ENCODE measurements around the gene DISC1.
"Not testable (repeated sequence)": the region's sequence is repeated elsewhere in the genome, so short reads cannot be mapped to it uniquely, and the experiment has no call there.

Gene DISC1

DNA sequence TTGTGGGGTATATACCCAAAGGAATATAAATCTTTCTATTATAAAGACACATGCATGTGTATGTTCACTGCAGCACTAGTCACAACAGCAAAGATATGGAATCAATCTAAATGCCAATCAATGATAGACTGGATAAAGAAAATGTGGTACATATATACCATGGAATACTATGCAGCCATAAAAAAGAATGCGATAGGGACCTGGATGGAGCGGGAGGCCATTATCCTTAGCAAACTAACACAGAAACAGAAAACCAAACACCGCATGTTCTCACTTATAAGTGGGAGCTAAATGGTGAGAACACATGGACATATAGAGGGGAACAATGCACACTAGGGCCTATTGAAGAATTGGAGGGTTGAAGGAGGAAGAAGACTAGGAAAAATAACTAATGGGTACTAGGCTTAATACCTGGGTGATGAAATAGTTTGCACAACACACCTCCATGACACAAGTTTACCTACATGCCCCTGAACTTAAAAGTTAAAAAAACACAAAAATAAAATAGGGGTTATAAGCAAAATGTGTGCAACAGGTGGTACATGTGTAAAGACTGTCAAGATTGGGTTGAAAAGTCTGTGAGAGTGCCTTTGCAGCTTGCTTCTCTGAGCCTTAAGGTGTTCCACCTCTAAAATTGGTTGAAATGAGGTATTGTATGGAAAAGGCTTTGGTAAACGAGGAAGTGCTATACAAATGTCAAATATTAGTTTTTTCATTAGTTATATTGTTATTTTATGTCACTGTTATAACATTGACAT is 43.5 kb downstream of the DISC1 start:
- not testable (repeated sequence) for DNase-seq (ENCODE audit: low spot score)

GRCh38 chr1:231670755-231671154 is 44.2 kb downstream of the DISC1 start:
- no peak for DNase-seq (ENCODE audit: low spot score)

GRCh38 chr1:231674575-231674974 is 48.0 kb downstream of the DISC1 start:
- no peak for DNase-seq (ENCODE audit: low spot score)

GRCh38 chr1:231676487-231676886 is 49.9 kb downstream of the DISC1 start:
- DNase-seq (ENCODE audit: low spot score): no peak

DNA sequence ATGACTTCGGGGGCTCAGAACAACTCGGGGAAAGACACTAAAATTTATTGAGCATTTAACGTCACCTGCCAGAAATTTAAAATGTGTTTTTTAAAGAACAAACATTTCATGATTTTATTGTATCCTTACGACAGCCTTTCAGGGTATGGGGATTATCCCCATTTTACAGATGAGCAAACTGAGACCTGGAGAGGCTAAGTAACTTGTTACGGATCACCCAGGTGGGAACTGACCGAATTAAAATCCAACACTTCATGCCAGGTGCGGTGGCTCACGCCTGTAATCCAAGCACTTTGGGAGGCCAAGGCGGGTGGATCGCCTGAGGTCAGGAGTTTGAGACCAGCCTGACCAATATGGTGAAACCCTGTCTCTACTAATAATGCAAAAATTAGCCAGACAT is 50.9 kb downstream of the DISC1 start:
- DNase-seq (ENCODE audit: low spot score): no peak

GRCh38 chr1:231678011-231678432 is 51.4 kb downstream of the DISC1 start:
- no peak for DNase-seq (ENCODE audit: low spot score)

GRCh38 chr1:231679109-231679508 is 52.5 kb downstream of the DISC1 start:
- DNase-seq (ENCODE audit: low spot score): peak; percentile 88

DNA sequence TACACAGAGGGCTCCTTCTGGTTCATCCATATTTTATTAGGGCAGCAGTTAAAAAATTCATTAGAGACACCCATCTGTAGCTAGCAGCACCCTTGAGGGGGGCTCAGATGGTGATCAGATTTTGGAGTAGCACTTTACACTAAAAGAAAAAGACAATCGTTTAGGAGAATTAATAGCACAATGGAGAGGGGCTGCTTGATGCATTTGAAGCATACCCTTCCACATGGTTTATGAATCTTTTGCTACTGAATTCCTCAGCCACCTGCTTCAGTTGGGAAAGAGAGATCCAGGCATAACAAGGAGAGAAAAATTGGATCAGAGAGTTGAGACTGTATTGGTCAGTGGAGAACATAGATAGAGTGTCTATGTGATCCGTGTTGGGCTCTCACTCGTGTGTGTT is 54.4 kb downstream of the DISC1 start:
- DNase-seq (ENCODE audit: low spot score): no peak

DNA sequence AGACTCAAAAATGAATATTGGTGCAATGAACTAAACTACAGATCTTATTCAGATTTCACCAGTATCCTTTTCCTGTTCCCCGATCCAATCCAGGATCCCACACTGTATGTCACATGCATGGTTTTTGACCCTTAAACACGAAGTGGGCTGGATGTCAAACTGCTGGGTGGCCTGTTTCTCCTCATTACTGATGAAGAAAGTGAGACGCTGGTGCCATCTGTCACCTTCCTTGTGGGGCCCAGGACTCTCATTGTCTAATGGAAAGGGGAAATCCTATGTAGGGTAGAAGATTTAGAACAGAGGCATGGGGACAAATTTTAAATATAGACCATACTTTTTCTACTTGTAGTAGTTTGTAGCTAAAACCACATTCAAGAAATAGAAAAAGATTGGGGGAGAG is 56.2 kb downstream of the DISC1 start:
- DNase-seq (ENCODE audit: low spot score): no peak

- DNase-seq (ENCODE audit: low spot score): no peak
Measured at GRCh38 chr1:231683439-231684165, 57.0 kb downstream of the DISC1 start.

DNA sequence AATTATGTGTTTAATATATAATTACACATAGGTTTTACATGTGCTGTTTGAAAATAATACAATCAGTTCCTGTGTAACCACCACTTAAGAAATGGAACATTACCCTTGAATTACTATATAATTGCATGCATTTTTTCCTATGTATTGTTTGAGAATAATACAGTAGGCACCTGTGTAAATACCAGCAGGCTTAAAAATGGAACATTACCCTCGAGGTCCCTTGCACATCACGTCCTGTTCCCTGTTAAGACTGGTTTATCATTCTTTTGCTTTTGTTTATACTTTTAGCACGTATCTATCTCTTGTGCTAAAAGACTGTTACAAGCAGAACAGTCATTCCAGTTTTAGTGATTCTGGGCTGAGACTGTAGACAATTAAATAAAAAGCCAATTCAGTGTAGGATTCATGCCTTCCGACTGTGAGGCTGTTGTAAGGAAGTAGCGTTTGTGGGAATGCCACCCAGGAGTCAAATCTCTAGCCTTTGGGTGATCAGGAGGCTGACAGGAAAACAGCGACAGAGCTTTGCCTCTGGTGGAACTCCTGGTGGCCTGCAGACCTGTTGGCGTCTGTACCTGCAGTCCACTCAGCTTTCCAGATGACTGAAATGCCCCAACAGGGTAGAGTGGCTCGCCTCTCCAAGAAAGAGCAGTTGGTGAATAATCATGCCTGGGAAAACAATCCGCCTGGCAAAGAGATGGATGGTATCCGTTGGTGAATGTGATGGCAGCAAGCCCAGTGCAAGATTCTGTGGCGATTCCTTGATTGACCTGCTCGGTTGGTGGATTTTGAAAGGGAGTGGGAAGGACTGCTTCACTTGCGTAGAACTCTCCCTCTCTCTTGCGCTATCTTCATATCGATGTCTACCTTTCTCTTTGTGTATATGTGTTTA is 58.0 kb downstream of the DISC1 start:
- DNase-seq (ENCODE audit: low spot score): no peak

- no peak for DNase-seq (ENCODE audit: low spot score)
Measured at GRCh38 chr1:231686384-231686783, 59.8 kb downstream of the DISC1 start.

DNA sequence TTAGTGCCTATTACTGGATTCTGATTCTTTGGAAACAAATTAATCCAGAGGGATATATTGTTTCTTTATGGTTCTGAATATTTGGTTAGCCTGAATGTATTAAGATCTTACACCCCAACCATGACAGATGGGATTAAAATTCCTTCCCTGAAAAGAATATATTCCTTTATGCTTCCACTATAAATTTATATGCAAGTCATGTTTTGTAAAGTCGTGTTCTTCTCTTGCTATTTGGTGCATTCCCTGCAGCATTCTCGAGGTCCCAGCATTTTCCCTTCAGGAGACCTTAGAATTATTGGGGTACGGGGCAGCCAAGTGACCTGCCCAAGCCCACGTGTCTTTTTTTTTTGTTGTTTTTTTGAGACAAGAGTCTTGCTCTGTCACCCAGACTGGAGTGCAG is 62.4 kb downstream of the DISC1 start:
- no peak for DNase-seq (ENCODE audit: low spot score)

GRCh38 chr1:231690059-231690458 is 63.5 kb downstream of the DISC1 start:
- DNase-seq (ENCODE audit: low spot score): no peak

DNA sequence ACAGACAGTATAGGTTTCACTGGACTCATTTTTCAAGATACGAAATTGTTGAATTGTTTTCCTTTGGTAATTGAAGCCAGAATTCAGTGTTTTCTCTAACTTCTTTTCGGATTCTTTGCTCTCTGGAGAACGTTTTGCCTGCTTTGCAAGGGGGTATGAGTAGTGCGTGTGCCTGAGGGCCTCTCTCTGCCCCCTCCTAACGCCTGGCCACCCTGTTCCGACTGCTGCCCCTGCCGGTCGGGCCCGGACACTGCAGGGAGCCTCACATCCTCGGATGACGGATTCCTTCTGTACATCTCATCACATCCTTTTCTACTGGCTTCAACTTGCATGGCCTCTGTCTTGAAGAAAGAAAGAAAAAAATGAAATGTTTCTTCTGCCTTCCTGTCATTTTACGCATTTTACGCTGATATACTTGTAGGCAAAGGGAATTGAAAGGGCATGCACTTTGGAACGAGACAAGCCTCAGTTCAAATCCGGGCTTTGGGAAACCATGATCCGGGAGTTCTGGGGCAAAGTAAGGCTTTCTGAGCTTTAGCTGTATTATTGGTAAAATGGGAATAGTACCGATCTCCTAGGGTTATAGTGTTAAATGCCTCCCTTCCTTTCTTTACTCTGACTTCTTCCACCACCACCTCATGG is 65.1 kb downstream of the DISC1 start:
- peak; percentile 83 for DNase-seq (ENCODE audit: low spot score)

- no peak for DNase-seq (ENCODE audit: low spot score)
Measured at GRCh38 chr1:231693361-231694074, 66.9 kb downstream of the DISC1 start.

- DNase-seq (ENCODE audit: low spot score): no peak
Measured at GRCh38 chr1:231694075-231694431, 67.5 kb downstream of the DISC1 start.

DNA sequence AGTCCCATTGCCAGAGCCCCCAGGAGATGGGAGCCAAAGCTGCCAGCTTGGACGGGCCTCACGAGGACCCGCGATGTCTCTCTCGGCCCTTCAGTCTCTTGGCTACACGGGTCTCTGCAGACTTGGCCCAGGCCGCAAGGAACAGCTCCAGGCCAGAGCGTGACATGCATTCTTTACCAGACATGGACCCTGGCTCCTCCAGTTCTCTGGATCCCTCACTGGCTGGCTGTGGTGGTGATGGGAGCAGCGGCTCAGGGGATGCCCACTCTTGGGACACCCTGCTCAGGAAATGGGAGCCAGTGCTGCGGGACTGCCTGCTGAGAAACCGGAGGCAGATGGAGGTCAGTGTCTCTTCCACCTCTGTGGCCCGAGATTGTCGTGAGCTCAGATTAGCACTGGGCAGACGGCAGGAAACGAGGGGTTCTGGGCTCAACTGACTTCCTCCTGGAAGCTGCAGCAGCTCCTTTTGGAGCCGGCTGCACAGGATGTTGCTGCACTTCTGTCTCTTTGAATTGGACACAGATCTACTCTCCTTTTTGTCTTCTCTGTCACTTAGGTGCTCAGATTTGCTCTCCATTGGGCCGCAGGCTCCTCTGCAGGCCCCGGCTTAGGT is 68.0 kb downstream of the DISC1 start:
- no peak for DNase-seq (ENCODE audit: low spot score)

DNA sequence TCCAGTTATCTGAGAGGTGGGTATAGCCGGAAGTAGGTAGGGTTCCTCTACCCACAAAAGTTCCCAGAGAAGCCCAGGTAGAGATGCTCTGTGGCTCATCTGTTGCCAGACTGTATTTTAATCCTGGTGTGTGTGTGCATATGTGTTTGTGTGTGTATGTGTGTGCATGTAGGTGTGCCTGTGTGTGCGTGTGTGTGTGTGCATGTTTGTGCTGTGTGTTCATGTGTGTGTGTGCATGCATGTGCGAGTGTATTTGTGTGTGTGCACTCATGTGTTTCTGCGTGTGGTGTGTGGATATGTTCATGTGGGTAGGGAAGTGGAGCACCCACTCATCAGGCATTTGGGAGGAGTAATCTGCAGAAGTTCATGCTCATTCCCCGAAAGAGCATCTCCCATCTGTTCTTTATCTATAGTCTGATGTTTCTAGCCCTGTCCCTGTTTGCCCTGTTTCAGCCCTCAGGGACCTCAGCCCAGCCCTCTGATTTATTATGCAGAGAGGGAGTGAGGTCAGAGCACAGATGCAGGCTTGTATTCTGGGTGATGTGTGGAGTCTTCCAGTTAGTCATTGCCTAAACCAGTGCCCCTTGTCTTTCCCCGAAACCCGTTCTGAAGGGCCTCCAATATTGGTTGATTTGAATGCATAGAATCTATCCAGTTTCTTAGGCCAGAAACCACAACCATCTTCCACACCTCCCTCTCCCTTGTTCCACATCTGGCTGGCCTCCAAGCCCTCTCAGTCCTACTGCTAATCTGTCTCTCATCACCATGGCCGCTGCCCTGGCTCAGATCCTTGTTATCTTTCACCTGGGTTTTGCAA is 69.1 kb downstream of the DISC1 start:
- no peak for DNase-seq (ENCODE audit: low spot score)

GRCh38 chr1:231699784-231700183 is 73.2 kb downstream of the DISC1 start:
- no peak for DNase-seq (ENCODE audit: low spot score)

Data from D341Med (cell line).